Right cardiac atrium (tissue), 5 donors: Measurements from ENCODE around the gene ALPG. TPM values are rescaled to one million over a fixed set of nuclear protein-coding genes. Genes with fewer than 3 reads are reported as not detected.
A peak's percentile ranks its signal among the peaks of the same experiment; 100 is the strongest.
"Not testable (repeated sequence)": the region's sequence is repeated elsewhere in the genome, so short reads cannot be mapped to it uniquely, and the experiment has no call there.

Source experiments
- ATAC-seq, 2 donors: fragments of 200-7000 bp; cut with Tn5 transposase; one replicate each; pipeline versions ENCODE4 v1.8.0 to v1.9.1; 2020; ENCODE audit warnings: moderate library complexity in 2 of 2, mild to moderate bottlenecking in 1 of 2
- DNase-seq, 3 donors: peaks; one replicate each; pipeline ENCODE4 v3.0.0-alpha.2; 2020
- H3K27ac ChIP-seq: one replicate; pipeline ENCODE4 v1.5.1; 2013; ENCODE audit warnings: mild to moderate bottlenecking, low read length, control low read depth, moderate library complexity
- H3K27me3 ChIP-seq: one replicate; pipeline ENCODE4 v1.6.1; 2013; ENCODE audit not compliant: control insufficient read depth, insufficient read depth
- H3K4me1 ChIP-seq: one replicate; pipeline ENCODE4 v1.6.1; 2013; ENCODE audit warnings: low read length; ENCODE audit not compliant: control insufficient read depth, insufficient read depth
- H3K4me3 ChIP-seq: one replicate; pipeline ENCODE4 v1.5.1; 2013; ENCODE audit warnings: low read length, control low read depth
- H3K9me3 ChIP-seq: one replicate; pipeline ENCODE4 v1.6.1; 2013; ENCODE audit warnings: low read length; ENCODE audit not compliant: control insufficient read depth
- WGBS: extraction: QIAGEN DNeasy Blood & Tissue Kit; methylation state at CpG from one replicate; pipeline ENCODE4 v1.1.7; 2013; 5-methylcytosine and 5-hydroxymethylcytosine counted together
- intact Hi-C, 4 donors: fragments of 100-400 bp; cut with DNase I; formaldehyde crosslinking; loops; one replicate each; pipeline versions ENCODE4 v1.11.0 to v1.14.0; 2022 to 2023
- polyA plus RNA-seq: library from polyadenylated mRNA; stranded (reverse); fragments of 200-250 nt; gene quantifications from one replicate; pipeline ENCODE4 v1.2.3, GENCODE V29; 2013
- total RNA-seq, 4 donors: library from RNA; stranded (reverse); fragmentation: NEBNext Ultra II Directional; extraction: Animal tissue kit (Norgen Biotek cat#: 25700); gene quantifications; one replicate each; pipeline ENCODE4 v1.2.1, GENCODE V29; 2021
- donor health status: healthy with polysubstance abuse.
- donor health status: DM: no; HTN: yes; CAD: no.
- donor health status: DM: no; HTN: no; CAD: no.
- donor health status: DM: no; HTN: yes; CAD: no; lungs with severe emphysema.
- donor health status: DM: yes; HTN: yes; CAD: no.

ALPG gene
- total and polyA plus RNA-seq, 5 donors = not detected

- Histone ChIP-seq H3K27me3 (no peaks in the 10 kb centered on the region), H3K27ac (no peak overlapping the region), H3K4me3 (no peak overlapping the region), H3K9me3 (no peaks in the 10 kb centered on the region), H3K4me1 (no peaks in the 10 kb centered on the region)
- intact Hi-C loops = no loop called here
- no peak for DNase-seq
- 12% methylated on average over 75 of the region's 75 CpGs for WGBS
- ATAC-seq = no peak
Measured at GRCh38 chr2:232386740-232387450, 19.7 kb upstream of the ALPG start.

DNA sequence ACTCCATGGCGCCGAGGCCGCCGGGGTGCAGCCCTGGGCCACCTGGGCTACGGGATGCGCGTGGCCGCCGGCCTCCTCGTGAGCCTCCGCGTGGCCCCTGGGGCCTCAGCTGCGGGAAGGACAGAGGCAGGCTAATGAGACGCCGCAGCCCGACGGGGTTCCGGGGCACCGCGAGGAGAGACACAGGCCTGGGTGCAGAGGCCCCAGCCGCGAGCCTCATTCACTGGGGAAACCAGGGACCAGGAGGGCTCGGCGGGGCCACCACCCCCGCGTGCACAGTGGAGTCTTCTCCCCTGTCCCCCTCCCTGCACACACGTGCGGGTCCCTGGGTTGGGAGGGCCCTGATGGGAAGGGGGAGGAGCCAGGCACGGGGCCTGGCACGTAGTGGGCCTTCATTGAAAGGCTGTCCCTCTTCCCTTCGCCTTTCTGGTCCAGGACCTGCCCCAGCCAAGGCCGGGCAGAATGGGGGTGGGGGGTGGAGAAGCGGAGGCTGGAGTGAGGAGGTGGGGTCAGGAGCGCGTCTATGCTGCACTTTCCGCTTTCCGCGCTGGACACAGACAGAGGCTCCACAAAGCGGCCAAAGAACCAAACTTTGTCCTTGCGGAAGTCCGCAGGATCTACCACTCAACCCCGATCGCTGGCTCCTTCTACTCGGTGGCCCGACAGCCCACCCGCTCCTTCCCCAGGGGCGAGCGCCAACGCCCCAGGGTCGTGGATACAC is 19.0 kb upstream of the ALPG start:
- H3K4me1 ChIP-seq = no peaks in the 10 kb centered on the region
- no peaks in the 10 kb centered on the region for H3K9me3 ChIP-seq
- 10% methylated on average over 50 of the region's 50 CpGs for WGBS
- no peak overlapping the region for H3K4me3 ChIP-seq
- DNase-seq (no peak), ATAC-seq (peak; percentile 19 to 20)
- intact Hi-C loops = no loop called here
- no peaks in the 10 kb centered on the region for H3K27me3 ChIP-seq
- H3K27ac ChIP-seq = no peak overlapping the region

GRCh38 chr2:232388324-232388891 is 18.2 kb upstream of the ALPG start:
- Histone ChIP-seq H3K9me3 (no peaks in the 10 kb centered on the region), H3K4me1 (no peaks in the 10 kb centered on the region), H3K4me3 (no peak overlapping the region), H3K27ac (no peak overlapping the region), H3K27me3 (no peaks in the 10 kb centered on the region)
- ATAC-seq (no peak), DNase-seq (no peak)
- intact Hi-C loops = no loop called here
- WGBS = 16% methylated on average over 42 of the region's 42 CpGs

- H3K4me1 ChIP-seq = no peaks in the 10 kb centered on the region
- no peak overlapping the region for H3K27ac ChIP-seq
- H3K4me3 ChIP-seq = no peak overlapping the region
- H3K9me3 ChIP-seq = no peaks in the 10 kb centered on the region
- 44% methylated on average over 6 of the region's 6 CpGs for WGBS
- H3K27me3 ChIP-seq = no peaks in the 10 kb centered on the region
- DNase-seq (no peak), ATAC-seq (no peak)
- intact Hi-C loops = no loop called here
Measured at GRCh38 chr2:232389327-232389726, 17.3 kb upstream of the ALPG start.

- ATAC-seq (no peak), DNase-seq (no peak)
- H3K9me3 ChIP-seq = no peaks in the 10 kb centered on the region
- H3K27ac ChIP-seq = no peak overlapping the region
- no peak overlapping the region for H3K4me3 ChIP-seq
- no peaks in the 10 kb centered on the region for H3K27me3 ChIP-seq
- H3K4me1 ChIP-seq = no peaks in the 10 kb centered on the region
- intact Hi-C loops = no loop called here
- 31% methylated on average over 3 of the region's 3 CpGs for WGBS
Measured at GRCh38 chr2:232390661-232391060, 16.0 kb upstream of the ALPG start.

DNA sequence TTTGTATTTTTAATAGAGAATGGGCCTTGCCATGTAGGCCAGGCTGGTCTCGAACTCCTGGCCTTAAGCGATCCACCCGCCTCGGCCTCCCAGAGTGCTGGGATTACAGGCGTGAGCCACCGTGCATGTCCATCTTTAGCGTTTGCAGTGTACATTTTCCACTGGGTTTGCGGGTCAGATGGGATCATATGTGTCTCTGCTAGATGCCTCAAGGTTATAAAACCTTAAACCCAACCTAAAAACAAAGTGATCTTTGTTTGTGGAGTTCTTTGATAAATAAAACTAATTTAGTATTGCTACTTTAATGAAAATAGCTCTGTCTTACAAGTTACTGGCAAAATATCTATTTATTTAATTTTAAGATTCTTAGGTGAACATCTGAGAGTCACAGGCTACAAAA is 13.1 kb upstream of the ALPG start:
- WGBS = 89% methylated on average over 8 of the region's 8 CpGs
- Histone ChIP-seq H3K27ac (no peak overlapping the region), H3K9me3 (no peaks in the 10 kb centered on the region), H3K4me1 (no peaks in the 10 kb centered on the region), H3K4me3 (no peak overlapping the region), H3K27me3 (no peaks in the 10 kb centered on the region)
- DNase-seq (no peak), ATAC-seq (no peak)
- intact Hi-C loops = no loop called here

DNA sequence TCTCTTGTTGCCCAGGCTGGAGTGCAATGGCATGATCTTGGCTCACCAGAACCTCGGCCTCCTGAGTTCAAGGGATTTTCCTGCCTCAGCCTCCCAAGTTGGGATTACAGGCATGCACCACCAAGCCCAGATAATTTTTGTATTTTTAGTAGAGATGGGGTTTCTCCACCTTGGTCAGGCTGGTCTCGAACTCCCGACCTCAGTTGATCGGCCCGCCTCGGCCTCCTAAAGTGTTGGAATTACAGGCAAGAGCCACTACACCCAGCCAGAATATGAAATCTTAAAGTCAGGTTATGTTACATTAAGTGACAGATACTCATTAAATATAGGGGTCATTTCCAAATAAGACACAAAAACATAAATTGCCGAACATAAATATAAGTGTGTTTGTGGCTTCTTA is 12.2 kb upstream of the ALPG start:
- DNase-seq, H3K4me3 ChIP-seq, H3K9me3 ChIP-seq, H3K4me1 ChIP-seq, H3K27ac ChIP-seq, H3K27me3 ChIP-seq, ATAC-seq, intact Hi-C loops: not testable (repeated sequence)
- WGBS = 92% methylated on average over 7 of the region's 7 CpGs

GRCh38 chr2:232395586-232395985 is 11.1 kb upstream of the ALPG start:
- H3K4me3 ChIP-seq = no peak overlapping the region
- 72% methylated on average over 1 of the region's 1 CpG for WGBS
- intact Hi-C loops = no loop called here
- H3K27me3 ChIP-seq = no peaks in the 10 kb centered on the region
- H3K27ac ChIP-seq = no peak overlapping the region
- ATAC-seq (no peak), DNase-seq (no peak)
- H3K4me1 ChIP-seq = no peaks in the 10 kb centered on the region
- no peaks in the 10 kb centered on the region for H3K9me3 ChIP-seq

- 70% methylated on average over 2 of the region's 2 CpGs for WGBS
- Histone ChIP-seq H3K27me3 (no peaks in the 10 kb centered on the region), H3K4me3 (no peak overlapping the region), H3K4me1 (no peaks in the 10 kb centered on the region), H3K27ac (no peak overlapping the region), H3K9me3 (no peaks in the 10 kb centered on the region)
- ATAC-seq (no peak), DNase-seq (no peak)
- intact Hi-C loops = no loop called here
Measured at GRCh38 chr2:232396683-232397082, 10.0 kb upstream of the ALPG start.

DNA sequence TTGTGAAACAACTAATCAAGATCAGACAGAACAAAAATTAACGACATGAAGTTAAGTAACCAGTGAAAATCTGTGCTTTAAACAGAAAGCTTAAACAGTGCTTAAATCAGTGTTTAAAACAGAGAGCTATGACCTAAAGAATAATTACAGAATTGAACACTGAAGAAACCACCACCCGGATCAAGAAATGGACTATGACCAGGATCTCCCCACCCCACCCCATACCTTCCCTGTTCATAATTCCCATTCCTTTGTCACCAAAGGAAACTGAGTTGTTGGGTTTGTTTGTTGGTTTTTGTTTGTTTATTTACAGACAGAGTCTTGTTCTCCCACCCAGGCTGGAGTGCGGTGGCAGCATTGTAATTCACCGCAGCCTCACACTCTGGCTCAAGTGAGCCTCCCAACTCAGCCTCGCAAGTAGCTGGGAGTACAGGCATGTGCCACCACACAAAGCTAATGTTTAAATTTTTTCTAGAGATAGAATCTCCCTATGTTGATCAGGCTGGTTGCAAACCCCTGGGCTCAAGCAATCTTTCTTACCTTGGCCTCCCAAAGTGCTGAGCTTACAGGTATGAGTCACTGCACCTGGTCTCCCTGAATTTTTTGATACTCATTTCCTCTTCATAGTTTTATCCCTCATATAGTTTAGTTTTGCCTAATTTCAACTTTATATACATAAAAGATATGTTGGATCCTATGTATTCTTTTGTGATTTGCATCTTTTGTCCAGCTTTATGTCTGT is 8.2 kb upstream of the ALPG start:
- Histone ChIP-seq H3K4me3 (no peak overlapping the region), H3K27me3 (no peaks in the 10 kb centered on the region), H3K4me1 (no peaks in the 10 kb centered on the region), H3K9me3 (no peaks in the 10 kb centered on the region), H3K27ac (no peak overlapping the region)
- ATAC-seq = no peak
- 89% methylated on average over 5 of the region's 5 CpGs for WGBS
- DNase-seq = no peak
- intact Hi-C loops = no loop called here
